Upper lobe of left lung (tissue), 4 donors: ENCODE results near the gene ZNF816.

ENCODE experiments used
- CTCF ChIP-seq, 6 experiments: fragments of 450-650 bp in 4 of 6; fragments of 200-600 bp in 2 of 6; sonication (generic) in 2 of 6; IDR thresholded peaks; one replicate each; pipeline ENCODE4 v1.5.1; 2016 to 2019; ENCODE audit warnings: antibody characterized with exemption in 6 of 6
- EP300 ChIP-seq, 4 donors: sonication (generic); formaldehyde crosslinking; IDR thresholded peaks; one replicate each; pipeline ENCODE4 v1.5.1; 2017; ENCODE audit warnings: antibody characterized with exemption in 4 of 4, control low read depth in 2 of 4

DNA sequence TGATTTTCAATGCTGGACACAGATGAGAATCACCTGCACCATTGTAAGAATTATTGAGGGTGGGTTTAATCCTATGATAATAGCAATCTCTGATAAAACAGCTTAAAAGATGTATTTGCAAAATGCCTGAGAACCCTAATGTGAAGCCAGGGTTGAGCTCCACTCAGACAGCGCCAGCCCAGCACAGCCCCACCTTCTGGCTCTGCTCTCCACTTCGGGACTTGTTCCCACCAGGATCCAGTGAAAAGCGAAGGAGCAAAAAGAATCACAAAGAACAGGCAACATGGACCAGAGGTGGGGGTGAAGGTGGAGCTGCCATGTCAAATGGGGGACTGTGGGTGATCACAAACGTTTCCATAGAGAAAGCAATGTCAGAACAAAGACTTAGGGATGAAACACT is 18.6 kb upstream of the ZNF816 start:
- TF ChIP-seq CTCF (IDR thresholded peaks at IDR 0.05) (no peak), EP300 (IDR thresholded peaks at IDR 0.05) (no peak)
